Esophagus mucosa (tissue), 1 donor: ENCODE data around the gene MADCAM1. TPM values are rescaled to one million over a fixed set of nuclear protein-coding genes. Genes with fewer than 3 reads are reported as not detected.
A peak's percentile ranks its signal among the peaks of the same experiment; 100 is the strongest.

Experiments
- ATAC-seq: fragments of 200-7000 bp; cut with Tn5 transposase; one replicate; pipeline ENCODE4 v1.9.1; 2020
- total RNA-seq: library from RNA; stranded (reverse); gene quantifications from one replicate; pipeline ENCODE4 v1.2.4, GENCODE V29; 2023
- donor health status: DM: yes; HTN: yes; CAD: no.

Gene MADCAM1
- total RNA-seq, 1 donor from 2014 or later: 0.36 TPM

GRCh38 chr19:488505-489417 lies 7.5 kb upstream of the MADCAM1 start:
- ATAC-seq: peak; percentile 94

GRCh38 chr19:489418-490196 lies 6.7 kb upstream of the MADCAM1 start:
- peak; percentile 43 for ATAC-seq

- ATAC-seq: no peak
Measured at GRCh38 chr19:491146-491741, 5.0 kb upstream of the MADCAM1 start.

- no peak for ATAC-seq
Measured at GRCh38 chr19:492091-492531, 4.2 kb upstream of the MADCAM1 start.

- ATAC-seq: no peak
Measured at GRCh38 chr19:493391-494170, 2.7 kb upstream of the MADCAM1 start.

GRCh38 chr19:494171-495080 lies 1.9 kb upstream of the MADCAM1 start:
- no peak for ATAC-seq

- no peak for ATAC-seq
Measured at GRCh38 chr19:495081-495401, 1.2 kb upstream of the MADCAM1 start.

- ATAC-seq: no peak
Measured at GRCh38 chr19:495402-496111, 729 bp upstream of the MADCAM1 start.

- no peak for ATAC-seq
Measured at GRCh38 chr19:496986-497385, 700 bp downstream of the MADCAM1 start.

GRCh38 chr19:497491-497868 lies 1.2 kb downstream of the MADCAM1 start:
- no peak for ATAC-seq

GRCh38 chr19:497869-498510 lies 1.7 kb downstream of the MADCAM1 start:
- ATAC-seq: peak; percentile 3

GRCh38 chr19:498511-498891 lies 2.2 kb downstream of the MADCAM1 start:
- ATAC-seq: no peak

- no peak for ATAC-seq
Measured at GRCh38 chr19:498977-499623, 2.8 kb downstream of the MADCAM1 start.

GRCh38 chr19:501646-502045 lies 5.4 kb downstream of the MADCAM1 start:
- ATAC-seq: no peak

GRCh38 chr19:504616-505015 lies 8.3 kb downstream of the MADCAM1 start:
- no peak for ATAC-seq

- ATAC-seq: peak; percentile 85
Measured at GRCh38 chr19:506404-507285, 10.4 kb downstream of the MADCAM1 start.

- peak; percentile 85 for ATAC-seq
Measured at GRCh38 chr19:507286-508203, 11.3 kb downstream of the MADCAM1 start, which contains the start of gene TPGS1. TPGS1 (plus strand) TSS chr19:507497; CDS start chr19:507507, 10 bp downstream.
